ENCODE results near the gene RARB.

RARB gene

DNA sequence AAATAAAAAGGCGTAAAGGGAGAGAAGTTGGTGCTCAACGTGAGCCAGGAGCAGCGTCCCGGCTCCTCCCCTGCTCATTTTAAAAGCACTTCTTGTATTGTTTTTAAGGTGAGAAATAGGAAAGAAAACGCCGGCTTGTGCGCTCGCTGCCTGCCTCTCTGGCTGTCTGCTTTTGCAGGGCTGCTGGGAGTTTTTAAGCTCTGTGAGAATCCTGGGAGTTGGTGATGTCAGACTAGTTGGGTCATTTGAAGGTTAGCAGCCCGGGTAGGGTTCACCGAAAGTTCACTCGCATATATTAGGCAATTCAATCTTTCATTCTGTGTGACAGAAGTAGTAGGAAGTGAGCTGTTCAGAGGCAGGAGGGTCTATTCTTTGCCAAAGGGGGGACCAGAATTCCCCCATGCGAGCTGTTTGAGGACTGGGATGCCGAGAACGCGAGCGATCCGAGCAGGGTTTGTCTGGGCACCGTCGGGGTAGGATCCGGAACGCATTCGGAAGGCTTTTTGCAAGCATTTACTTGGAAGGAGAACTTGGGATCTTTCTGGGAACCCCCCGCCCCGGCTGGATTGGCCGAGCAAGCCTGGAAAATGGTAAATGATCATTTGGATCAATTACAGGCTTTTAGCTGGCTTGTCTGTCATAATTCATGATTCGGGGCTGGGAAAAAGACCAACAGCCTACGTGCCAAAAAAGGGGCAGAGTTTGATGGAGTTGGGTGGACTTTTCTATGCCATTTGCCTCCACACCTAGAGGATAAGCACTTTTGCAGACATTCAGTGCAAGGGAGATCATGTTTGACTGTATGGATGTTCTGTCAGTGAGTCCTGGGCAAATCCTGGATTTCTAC is at the start of gene RARB:
Gene RARB, plus strand, starts transcription at position 322 of the 847 bp plus-strand sequence. Its CDS starts 469 bp downstream, at position 791.
- no peak for DNase-seq

DNA sequence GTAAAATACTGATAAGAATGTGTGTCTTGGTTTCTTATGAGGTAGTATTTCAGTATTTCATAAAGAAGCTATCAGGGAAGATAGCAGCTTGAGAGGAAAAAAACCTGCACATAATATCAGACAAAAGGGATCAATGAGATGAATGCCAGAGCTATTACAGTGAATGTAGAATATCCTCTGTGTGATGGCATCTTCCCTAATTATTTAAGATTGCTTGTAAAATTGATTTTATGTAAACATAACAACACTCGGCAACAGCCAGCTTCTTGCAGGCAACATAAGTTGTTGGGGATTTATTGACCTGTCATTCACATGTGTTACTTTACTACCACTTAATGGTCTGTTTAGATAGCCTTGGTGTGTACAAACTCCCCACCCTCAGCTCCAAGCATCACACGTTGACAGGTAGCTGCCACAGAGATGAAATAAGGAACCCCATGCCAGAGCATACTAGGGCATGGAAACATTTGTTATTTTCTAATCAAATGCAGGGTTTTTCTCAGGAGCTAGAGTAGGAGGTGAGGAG is 49.2 kb upstream of the RARB start:
- no peak for DNase-seq

DNA sequence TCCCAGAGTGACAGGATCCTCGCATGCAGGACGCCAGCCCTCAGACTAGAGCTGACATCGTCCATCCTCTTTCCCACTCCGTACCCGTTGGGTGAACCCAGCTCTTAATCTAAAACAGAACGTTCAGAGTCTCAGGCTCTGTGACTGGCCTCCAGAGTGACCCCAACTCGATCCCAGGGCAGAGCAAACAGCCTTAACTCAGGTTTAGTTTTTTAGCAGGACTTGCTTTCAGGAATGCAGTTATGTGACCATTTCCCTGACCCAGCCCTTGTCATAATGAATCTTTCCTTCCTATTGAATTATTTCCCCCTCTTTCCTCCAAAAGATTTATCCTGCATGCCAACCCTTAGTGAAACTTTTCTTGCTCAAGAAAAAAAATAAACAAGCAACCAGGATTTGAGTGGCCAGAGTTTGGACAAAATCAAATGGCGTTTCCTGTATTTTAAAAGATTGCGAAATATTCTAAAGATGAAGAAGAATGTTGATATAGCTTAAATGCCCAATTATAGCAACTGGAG is 47.8 kb upstream of the RARB start:
- DNase-seq: no peak

DNA sequence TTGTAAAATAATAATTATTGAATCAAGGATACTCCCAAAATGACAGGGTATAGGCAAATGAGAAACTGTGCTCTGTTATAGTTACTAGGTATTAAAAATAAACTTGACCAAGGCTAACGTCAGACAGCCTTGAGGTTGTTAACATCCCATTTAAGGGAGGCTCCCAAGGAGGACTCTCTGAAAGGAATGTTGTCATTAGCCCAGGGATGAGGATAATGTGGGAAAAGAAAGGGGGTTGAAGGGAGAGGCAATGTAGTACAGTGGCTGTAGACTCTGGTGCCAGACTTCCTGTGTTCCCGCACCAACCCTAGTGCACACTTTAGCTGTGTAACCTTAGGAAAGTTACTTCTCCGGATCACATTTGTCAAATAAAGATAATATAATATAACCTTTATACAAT is 47.0 kb upstream of the RARB start:
- no peak for DNase-seq

DNA sequence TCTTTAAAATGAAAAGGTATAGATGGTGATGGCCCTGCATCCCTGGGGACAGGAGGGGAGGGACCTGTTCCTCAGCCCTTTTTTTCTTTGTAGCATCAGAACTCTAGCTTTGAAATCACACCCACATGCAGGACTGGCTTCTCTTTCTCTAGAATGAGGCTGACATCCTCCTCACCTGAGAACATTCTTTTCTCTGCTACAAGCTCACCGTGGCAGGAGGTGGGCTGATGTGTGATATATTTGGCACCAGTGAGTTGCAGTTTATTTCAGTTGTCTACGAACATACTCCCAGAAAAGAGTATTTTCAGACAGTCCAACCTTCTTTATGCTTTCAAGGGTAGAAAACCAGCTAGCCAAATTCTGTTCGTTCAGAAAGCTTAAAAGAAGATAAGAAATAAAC is 43.6 kb upstream of the RARB start:
- DNase-seq: no peak

DNA sequence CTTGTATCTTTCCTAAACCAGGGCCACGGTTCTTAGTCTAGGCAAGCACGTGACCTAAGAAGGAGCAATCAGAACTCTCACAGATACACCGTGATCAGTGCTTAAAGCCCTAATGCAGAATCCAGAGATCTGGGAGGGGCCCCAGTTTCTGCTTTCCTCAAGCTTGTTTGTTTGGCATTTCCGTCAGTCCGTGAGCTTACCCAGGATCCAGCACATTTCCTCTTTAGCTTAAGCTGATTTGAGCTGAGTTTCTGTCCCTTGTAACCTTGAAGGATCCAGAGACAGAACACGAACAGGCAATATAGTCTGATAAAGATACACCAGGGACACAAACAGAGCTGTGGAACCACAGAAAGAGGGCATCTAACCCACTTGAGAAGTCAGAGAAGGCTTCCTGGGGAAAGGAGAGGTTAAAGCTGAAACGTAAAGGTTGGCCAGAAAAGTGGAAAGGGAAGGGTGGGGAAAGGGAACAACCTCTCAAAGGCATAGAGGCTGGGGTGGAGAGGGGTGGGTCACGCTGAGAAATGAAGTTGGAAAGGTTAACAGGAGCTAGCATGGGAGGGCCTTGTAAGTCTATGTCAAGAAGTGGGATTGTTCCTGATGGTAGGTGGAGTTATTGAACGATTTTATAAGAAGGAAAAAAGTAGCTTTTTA is 42.1 kb upstream of the RARB start:
- no peak for DNase-seq

DNA sequence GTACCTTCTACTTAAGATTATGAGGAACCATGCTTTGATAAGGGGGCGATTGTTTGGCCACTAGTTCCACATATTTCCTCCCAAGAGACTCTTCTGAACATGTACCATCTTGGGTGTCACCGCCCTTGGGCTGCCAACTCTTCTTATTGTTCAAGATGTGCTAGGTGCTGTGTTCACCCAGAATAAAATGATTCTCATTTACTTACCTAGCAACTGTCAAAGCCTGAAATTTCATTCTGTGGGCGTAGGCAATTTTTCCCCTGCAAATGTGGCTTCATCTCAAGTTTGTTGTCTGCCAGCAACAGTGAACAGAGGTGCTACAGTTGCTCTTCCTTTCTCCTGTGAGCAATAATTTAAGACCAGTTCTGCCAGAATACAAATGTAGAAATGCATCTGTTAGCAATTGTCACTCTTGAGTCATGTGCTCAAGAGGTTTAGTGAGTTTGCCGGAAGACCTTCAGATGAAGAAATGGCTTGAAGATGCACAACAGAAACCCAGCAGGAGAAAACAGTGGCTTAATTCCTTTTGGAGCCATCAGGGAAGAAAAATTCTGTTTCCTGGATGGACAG is 41.3 kb upstream of the RARB start:
- DNase-seq: no peak

DNA sequence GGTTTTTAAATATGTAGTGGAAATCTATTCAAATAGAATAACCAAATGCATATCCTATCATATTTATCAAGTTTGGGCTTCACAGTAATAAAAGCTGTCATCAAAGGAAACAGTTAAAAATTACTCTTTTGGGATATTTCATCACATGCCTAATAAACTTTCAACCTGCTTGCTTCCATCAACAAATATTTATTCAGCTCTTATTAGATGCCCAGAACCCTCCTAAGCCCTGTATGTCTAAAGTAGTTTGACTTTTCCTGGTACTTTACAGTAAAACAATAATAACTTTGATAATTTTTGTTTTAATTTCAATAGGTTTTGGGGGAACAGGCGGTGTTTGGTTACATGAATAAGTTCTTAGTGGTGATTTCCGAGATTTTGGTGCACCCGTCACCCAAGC is 37.5 kb upstream of the RARB start:
- no peak for DNase-seq

DNA sequence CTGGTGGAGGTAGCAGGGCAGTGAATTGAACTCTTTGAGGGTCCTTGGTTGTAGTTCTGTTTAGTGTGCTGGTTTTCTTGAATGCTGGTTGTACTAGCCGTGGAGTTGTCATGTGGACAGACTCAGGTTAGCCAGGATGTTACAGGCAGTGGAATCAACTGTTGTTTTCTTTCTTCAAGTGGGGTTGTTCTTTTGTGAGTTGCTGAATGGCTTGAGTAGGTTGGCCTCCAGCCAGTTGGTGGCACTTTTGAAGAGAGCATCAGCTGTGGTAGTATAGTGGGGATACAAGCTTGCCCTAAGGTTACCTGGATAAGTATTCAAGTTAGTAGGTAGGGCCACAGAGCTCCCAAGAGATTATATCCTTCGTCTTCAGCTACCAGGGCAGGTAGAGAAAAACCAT is 31.8 kb upstream of the RARB start:
- DNase-seq: no peak

DNA sequence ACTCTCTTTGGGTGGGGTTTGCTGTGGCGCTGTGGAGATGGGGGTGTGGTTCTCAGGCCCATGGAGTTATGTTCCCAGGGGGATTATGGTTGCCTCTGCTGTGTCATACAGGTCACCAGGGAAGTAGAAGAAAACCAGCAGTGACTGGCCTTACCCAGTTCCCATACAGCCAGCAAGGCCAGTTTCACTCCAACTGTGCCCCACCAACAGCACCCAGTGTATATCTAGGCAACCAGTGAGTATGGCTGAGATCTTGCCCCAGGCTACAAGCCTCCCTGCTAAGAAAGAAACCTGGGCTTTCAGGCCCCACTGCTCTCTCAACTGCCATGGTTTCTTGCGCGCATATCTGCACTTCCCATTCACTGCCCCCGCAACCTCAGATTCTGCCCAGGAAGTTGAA is 31.4 kb upstream of the RARB start:
- DNase-seq: no peak

DNA sequence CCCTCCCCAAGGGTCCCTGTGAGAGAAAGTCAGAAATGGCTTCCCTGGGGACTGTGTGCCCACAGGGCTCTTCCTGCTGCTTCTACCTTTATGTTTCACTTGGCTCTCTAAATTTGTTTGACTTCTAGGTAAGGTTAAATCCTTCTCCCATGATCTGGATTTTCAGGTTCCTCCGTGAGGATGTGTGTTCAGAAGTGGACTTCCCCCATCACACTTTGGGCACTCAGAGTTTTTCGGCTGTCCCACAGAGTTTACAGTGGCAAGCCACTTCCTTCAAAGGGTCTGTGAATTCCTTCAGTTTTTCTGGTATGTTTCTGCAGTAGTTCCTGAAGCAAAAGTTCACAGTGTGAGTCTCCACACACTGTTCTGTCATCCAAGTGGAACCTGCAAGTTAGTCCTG is 30.9 kb upstream of the RARB start:
- no peak for DNase-seq

DNA sequence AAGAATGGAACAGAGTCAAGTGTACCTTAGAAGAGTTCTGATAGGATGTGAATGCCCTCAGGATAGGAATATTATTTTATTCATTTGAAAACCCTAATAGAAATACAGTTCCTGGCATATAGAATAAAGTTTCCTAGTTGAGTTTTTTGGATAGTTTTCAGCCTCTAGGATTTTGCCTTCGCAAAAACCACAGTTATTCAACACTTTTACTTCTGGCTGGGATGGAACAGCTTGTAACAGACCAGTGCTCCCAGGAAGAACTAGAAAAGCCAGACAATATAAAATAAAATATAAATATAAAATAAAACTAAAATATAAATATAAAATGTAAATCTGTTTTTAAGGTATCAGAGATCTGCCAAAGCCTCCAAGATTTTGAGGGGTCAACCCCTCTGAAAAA is 27.5 kb upstream of the RARB start:
- no peak for DNase-seq

DNA sequence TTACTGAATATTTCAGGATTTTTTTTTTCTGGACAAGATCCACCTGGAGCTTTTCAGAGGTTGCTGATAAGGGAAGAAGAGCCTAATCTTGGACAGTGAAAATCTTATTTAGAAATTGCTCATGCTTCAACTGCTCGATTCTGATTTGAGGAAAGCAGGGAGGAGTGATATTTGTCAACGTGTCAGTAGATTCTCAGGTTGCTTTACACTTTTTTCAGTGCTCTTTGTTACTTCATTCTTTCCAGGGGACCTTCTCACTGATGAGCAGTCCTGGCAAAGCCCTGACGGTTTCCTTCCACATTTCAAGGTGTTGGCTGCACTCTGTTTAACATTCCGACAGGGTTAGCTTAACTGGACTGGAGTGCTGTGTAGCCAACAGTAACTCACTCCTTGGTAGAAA is 24.1 kb upstream of the RARB start:
- no peak for DNase-seq

DNA sequence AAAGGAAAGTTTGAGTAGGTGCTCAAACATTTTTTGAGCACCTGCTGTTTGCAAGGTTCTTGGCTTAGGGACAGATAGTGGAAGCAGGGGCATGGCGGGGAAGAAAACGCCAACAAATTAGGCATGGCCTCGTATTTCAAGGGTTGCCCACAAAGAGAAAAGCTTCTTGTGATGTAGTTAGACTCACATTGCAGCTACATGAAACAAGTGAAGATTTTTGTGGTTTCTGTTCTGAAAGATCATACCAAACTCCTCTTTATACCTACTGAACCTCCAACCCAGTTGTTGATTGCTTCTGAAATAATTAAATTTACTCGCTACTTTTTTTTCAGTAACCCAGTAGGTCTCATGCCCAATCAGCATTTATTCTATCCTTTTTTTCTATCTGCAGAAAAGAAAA is 23.5 kb upstream of the RARB start:
- no peak for DNase-seq

DNA sequence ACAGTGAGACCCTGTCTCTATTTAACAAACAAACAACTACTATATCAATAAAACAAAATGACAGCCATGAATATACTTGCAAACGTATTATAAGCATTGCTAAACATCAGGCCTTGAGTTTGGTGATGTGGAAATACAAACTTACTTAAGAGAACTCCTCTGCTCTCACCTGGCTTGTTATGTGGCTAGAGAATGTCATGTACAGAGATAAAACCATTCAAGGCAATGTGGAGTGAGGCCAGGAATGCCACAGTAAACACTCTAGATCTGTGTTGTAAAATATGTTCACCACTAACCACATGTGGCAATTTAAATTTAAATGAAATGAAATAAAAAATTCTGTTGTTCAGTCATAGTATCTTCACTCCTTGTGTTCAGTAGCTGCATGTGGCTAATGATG is 22.7 kb upstream of the RARB start:
- DNase-seq: no peak

DNA sequence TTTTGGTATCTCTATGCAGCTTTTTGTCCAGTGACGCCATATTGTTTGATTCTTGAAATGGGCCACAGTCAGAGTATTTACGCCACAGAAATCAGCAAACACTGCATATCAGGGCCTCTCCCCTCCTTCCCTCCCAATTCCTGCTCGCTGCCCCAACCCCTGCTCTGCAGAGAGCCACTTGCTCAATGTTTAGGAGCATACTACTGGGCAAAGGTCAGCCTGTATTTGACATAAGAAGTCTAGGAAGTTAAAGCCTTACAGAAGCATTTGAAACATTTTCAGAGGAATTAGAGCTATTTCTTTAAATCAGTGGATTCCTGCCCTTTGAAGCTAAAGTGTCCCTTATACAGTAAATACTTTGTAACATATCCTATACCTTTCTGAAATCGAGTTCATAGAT is 17.4 kb upstream of the RARB start:
- DNase-seq: no peak

DNA sequence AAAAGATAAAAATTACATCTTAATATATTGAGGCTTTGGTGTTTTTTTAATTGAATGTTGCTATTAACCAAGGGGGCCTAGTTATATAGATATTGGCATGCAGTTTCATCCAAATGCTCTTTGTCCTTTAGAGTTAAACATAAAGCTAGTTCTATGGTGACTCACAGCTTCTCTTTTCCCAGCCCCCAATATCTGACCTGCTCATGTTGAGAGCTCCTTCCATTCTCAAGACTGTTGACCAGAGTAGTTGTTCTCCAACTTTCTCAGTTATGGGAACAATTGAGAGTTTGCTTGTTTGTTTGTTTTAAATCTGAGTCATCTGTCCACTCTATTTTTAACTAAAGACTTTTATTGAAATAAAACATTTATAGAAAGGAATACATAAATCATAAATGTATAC is 15.8 kb upstream of the RARB start:
- DNase-seq: no peak

DNA sequence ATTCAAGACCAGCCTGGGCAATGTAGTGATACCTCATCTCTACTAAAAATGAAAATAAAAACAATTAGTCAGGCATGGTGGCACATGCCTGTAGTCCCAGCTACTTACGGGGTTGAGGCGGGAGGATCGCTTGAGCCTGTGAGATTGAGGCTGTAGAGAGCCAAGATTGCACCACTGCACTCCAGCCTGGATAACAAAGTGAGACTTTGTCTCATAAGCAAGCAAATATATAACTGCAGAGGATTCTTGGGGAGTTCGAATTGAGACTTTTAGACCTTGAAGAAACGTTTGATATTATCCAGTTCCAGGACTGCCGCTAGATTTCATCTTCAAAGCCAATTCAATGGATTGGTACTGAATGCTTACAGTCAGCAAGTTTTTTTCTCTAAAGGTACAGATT is 11.9 kb upstream of the RARB start:
- DNase-seq: no peak

DNA sequence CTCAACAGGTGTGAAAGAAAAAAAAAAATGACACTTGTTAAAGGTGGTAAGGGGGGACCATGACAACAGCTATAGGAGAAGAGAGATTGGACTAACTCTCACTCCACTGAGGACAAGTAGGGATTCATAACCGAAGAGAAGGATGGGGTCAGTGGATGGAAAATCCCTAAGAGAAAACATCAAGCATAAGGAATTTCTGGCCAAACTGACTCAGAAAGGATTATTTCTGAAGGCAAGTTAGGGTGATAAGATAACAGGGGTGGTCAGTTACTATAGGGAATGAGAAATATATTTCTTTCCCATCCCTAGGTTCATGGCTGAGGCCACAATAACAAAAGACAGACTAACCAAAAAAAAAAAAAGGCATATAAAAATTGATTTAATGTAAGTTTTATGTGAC is 9.5 kb upstream of the RARB start:
- no peak for DNase-seq

DNA sequence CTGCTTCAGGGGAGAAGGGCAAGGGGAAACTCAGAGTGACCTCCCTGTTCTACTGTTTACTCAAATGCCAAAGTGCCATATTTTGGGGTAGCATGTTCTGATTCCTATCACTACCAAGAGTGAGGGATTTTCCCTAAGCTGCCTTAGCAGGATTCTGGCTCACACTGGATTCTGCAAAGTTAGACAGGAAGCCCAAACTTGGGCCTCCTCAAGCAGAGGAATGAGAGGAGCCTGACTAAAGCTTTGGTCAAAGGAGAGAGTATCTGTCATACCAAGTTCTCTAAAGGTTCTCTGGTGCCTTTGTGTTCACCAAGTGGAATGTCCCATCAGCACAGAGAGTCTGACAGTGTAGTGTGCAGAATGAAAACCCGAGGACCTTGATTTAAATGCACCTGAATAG is 8.8 kb upstream of the RARB start:
- DNase-seq: no peak

DNA sequence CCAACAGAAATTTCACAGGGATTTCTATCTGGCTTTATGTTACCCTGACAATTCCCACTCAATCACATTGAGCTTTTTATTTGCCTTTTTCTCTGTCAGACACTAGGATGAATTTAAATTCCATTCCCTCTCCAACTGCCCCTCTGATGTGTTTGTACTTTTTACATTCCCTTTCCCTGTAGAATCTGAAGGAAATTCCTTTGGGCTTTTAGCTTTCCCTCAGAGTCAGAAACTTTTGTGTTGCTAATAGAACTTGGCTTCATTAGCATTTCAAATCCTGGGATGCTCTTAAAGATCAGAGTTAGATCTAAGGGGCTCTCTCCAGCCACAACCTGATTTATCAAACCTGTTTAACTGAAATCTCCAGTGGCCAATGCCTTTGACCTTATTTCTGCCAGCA is 7.9 kb upstream of the RARB start:
- DNase-seq: no peak

DNA sequence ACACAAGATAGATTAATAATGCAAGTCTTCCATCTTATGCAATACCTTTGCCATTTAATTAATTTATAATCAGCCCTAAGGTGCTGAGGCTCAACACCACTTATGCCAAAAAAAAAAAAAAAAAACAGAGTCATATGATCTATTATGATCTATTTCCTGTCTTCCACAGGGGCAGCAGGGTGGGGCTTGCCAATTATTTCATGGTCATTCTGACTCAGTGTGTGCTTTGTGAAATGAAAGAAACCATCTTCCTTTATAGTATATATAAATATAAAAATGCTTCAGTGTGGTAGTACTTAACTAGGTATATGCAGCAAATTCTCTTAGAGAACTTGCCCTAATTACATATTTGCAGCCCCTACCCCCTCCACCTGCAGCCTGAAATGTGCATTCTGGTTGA is 7.2 kb upstream of the RARB start:
- DNase-seq: no peak

DNA sequence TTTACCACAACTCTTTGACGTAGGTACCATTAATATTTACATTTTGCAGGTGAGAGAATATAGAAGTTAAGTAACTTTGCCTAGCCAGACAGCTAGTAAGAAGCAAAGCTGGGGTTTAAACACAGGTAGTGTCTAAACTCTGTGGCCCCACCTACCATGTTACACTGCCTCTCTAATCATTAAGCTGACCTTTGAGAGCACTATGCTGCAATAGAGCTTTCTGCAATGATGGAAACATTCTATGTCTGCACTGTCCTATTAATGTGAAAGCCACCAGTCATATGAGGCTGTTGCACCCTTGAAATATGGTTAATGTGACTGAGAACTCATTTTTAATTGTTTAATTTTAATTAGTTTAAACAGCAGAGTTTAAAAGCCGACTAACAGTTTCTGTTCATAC is 6.3 kb upstream of the RARB start:
- DNase-seq: no peak
